Cardiac fibroblast (primary cell): ENCODE results near the gene KIF1C.
A peak's percentile ranks its signal among the peaks of the same experiment; 100 is the strongest.

Experiments used
- DNase-seq, 2 donors: peaks; one replicate each; pipeline versions ENCODE4 v3.0.0 to v3.0.0-alpha.2; 2010; ENCODE audit warnings: low read depth in 2 of 2
- H3K4me3 ChIP-seq, 2 donors: replicated peaks in 1 of 2; 1 replicate in 1 of 2; 2 replicates in 1 of 2; pipeline ENCODE4 v1.5.1; 2011; ENCODE audit warnings: low read depth in 2 of 2, low read length in 2 of 2, mild to moderate bottlenecking in 2 of 2, moderate library complexity in 1 of 2
- CTCF ChIP-seq: IDR thresholded peaks from one replicate; pipeline ENCODE4 v1.5.1; 2011; ENCODE audit warnings: low read depth, mild to moderate bottlenecking, low read length, inconsistent platforms

Gene KIF1C

DNA sequence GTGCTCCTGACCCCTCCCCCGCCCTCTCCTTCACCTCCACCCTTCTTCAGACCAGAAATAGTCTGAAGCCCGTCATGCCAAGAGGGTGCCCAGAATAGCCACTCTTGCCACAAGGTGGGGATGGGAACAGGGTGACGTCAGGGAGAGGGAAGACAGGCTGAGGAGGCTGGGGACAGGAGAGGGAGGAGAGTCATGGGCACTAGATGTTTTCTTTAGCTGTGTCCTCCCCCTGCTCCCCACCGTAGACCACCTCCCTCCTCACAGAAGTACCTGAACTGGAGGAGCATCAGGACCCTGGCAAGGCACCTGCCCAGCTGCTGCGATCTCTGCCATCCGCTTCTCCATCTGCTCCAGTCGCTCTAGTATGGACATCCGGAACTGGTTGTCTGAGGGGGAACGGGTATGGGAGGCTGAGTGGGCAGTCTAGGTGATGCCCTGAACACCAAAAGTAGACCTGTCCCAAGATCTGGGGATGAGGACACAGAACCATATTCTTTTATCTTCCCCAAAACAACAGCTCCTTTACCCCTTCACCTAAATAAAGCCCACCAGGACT is 23.6 kb upstream of the KIF1C start:
- H3K4me3 ChIP-seq: no peak overlapping the region
- no peak for DNase-seq
- TF ChIP-seq CTCF: no peak

DNA sequence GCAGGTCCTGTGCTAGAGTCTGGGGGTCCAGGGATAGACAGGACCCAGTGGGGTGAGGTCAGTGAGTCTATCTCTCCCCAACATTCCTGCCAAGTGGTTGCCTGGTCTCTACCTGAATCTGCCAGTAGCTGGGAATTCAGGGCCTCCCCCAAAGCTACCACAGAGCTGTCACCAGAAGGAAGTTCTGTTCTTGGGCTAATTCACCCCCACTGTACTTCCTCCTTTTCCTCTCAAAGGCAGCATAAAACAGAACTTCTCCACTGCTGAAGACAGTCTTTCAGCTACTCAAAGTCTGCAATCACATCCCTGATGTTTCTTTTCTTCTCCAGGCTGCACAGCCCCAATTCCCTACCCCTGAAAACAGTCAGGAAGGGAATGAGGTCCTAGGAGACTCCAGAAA is 19.0 kb upstream of the KIF1C start:
- no peak overlapping the region for H3K4me3 ChIP-seq
- no peak for TF ChIP-seq CTCF
- no peak for DNase-seq

DNA sequence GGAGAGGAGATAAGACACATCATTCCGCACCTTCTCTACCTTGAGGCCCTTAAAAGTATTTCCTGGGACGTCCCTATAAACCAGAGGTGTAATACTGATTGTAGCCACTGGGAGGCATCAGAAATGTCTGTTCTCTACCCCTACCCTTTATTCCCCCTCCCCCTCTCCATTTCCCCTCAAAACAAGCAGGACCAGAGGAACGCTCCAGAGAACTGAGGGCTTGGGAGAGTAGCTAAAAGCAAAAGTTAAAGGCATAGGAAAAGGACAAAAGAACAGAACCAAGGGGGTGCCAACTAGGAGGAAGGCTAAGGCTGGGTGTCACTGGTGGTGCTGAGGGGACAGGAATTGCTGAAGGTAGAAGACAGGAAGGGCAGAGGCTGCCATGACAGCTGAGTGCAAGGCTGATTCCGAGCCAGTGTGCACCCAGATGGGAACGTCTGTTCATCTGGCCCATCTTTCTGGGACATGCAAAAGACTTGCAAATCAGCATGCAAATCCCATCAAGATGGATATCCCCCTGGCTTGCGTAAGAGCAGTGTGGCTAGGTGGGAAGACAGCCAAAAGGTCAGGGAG is 17.0 kb upstream of the KIF1C start:
- peak; percentile 68 for TF ChIP-seq CTCF
- H3K4me3 ChIP-seq: no peak overlapping the region
- DNase-seq: peak; percentile 61 to 73

GRCh38 chr17:4982305-4982704 is 15.4 kb upstream of the KIF1C start:
- H3K4me3 ChIP-seq: no peak overlapping the region
- DNase-seq: no peak
- TF ChIP-seq CTCF: no peak

GRCh38 chr17:4986403-4986802 is 11.3 kb upstream of the KIF1C start:
- no peak for TF ChIP-seq CTCF
- peak; percentile 30 to 44 for DNase-seq
- peak overlapping the region; percentile 80 to 90 for H3K4me3 ChIP-seq

DNA sequence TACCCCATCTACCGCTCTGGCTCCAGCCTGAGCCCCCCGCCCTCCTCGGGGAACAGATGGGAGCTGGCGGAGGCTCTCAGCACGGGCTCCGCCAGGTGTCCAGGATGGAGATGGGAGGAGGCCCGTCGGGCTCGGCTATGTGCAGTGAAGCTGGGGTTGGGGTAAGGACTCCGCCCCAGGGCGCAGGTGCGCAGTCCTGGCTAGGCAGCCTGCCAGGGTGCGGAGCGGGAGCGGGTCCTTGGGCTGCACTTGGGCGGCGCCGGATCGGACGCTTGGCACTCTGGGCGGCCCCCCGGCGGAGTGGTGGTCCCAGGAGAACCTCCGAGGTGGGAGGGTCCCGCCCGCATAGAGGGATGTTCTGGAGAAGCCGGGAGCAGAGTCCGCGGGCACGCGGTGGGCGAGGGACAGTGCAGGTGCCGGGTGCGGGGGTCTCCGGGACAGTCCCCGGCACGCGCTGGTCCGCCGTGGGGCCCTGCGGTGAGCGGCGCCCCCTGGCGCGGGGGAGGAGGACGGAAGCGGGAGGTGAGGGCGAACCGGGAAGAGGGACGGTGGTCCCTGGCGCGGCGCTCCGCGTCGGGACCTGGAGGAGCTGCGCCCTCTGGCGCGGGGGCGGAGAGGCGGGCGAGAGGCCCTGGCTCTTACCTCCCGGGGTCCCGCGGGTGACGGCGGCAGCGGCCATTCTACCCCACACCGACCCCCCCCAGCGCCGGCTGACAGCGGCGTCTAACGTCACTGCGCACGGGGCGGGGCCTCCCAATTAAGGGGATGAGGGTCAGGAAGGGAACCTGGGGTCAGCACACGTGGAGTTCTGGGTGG is 10.6 kb upstream of the KIF1C start, which contains the start of gene CAMTA2:
Gene CAMTA2 (minus strand): TSS at position 725 of the 816 bp plus-strand sequence. CDS start 1,453 bp downstream, outside the sequence.
- peak; percentile 25 for TF ChIP-seq CTCF
- DNase-seq: peak; percentile 67 to 73
- peak within 1 kb of the TSS; percentile 80 to 90 for H3K4me3 ChIP-seq
